Activated T-cell treated with anti-CD3 and anti-CD28 coated beads, Interleukin-2, amount 50 U/mL, for 72 hours (primary cell): ENCODE measurements around the gene PARVB. TPM values are rescaled to one million over a fixed set of nuclear protein-coding genes. Genes with fewer than 3 reads are reported as not detected.
A peak's percentile ranks its signal among the peaks of the same experiment; 100 is the strongest.

Experiments used
- ATAC-seq, 2 donors: fragments of 150-1000 bp; cut with Tn5 transposase; replicated peaks in 1 of 2; 2 replicates each; pipeline ENCODE4 v1.10.0; 2021; ENCODE audit warnings: moderate library complexity in 2 of 2, mild to moderate bottlenecking in 1 of 2
- DNase-seq, 2 donors: peaks; one replicate each; pipeline ENCODE4 v3.0.0; 2021 to 2022; ENCODE audit warnings: mixed read lengths in 1 of 2
- H3K27ac Mint-ChIP-seq: one replicate; pipeline ENCODE4 v1.8.0; 2022; ENCODE audit warnings: mild to moderate bottlenecking, moderate library complexity, mixed read lengths
- H3K27me3 Mint-ChIP-seq: one replicate; pipeline ENCODE4 v1.8.0; 2022; ENCODE audit warnings: low read depth, mixed read lengths
- H3K36me3 Mint-ChIP-seq, 2 donors: one replicate each; pipeline ENCODE4 v1.8.0; 2022; ENCODE audit warnings: mixed read lengths in 2 of 2, mild to moderate bottlenecking in 1 of 2; ENCODE audit not compliant: insufficient read depth in 2 of 2
- H3K4me1 Mint-ChIP-seq: one replicate; pipeline ENCODE4 v1.8.0; 2022; ENCODE audit warnings: low read depth, mixed read lengths
- H3K4me3 Mint-ChIP-seq, 2 donors: one replicate each; pipeline ENCODE4 v1.8.0; 2022; ENCODE audit warnings: mild to moderate bottlenecking in 2 of 2, mixed read lengths in 2 of 2, moderate library complexity in 2 of 2
- H3K9me3 Mint-ChIP-seq, 2 donors: one replicate each; pipeline ENCODE4 v1.8.0; 2022; ENCODE audit warnings: mixed read lengths in 2 of 2
- total RNA-seq, 2 donors: library from RNA; stranded (reverse); gene quantifications; one replicate each; pipeline ENCODE4 v1.2.3, GENCODE V29; 2022

Gene PARVB
- total RNA-seq, 2 donors from 2014 or later: 28.4 to 55.7 TPM

DNA sequence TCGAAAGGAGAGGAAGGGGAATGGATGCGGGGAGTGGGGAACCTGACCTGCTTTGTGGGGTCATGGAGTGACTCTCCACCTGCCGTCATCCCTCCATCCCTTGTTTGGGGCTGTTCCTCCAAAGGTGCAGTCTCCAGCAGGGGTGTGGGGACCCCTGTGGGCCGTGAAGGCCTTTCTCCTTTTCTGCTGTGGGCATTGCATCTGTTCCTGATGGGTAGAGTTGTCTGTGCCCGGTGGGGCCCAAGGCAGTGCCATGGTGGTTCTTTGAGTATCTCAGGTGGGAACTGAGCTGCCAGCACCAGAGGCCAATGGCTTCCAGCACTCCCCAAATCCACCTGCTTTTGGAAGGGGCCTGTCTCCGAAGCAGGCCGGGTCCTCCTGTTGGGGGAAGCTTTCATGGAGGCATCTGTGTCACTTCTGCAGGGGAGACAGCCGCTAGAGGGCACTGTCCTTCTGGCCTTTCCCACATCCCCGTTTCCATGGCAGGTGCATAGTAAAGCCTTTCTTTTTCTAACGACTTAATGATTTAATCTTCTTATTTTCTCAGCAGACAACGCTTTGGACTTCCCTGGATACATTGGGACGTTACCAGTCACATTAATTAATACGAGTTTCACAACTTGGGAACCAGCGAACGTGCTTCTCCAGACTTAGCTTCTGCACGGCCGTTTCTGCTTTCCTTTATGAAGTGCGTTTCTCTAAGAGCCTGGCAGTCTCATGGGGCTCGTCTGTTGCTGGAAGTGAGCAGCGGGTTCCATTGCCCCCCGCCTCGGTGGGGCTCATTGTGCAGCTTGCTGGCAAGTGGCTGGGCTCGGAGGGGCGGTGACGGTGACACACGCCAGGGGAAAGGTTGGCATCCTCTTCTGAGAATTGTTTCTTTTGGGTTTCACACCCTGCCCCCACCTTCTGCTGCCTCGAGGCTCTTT lies 57.1 kb downstream of the PARVB start:
- Mint-ChIP-seq H3K4me1 (no peaks in the 10 kb centered on the region), H3K27me3 (no peaks in the 10 kb centered on the region), H3K27ac (no peak overlapping the region), H3K4me3 (no peak overlapping the region), H3K36me3 (peaks cover 0 to 2% of the 10 kb centered on the region in 2 donors), H3K9me3 (no peaks in the 10 kb centered on the region)
- DNase-seq (peak; percentile 69 to 71), ATAC-seq (peak; percentile 53 to 60)

DNA sequence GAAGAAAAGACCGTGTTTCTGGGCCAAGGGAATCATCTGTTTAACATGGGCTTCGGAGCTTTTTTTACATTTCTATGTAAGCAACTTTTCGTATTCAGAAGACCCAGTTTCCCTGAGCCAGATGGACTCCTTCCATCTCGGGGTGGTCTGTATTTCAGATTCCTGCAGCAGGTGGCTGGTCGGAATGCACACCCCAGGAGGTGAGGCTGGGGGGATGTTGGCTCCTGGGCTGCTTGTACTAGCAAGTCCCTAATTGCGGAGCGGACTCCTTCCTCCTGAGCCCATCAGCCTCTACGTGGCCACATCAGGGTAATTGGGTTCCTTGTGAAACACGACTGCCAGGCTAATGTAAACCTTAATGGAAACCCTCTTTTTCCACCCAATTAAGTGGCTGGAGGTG lies 58.7 kb downstream of the PARVB start:
- no peak for ATAC-seq
- Mint-ChIP-seq H3K4me1 (no peaks in the 10 kb centered on the region), H3K27me3 (no peaks in the 10 kb centered on the region), H3K27ac (no peak overlapping the region), H3K9me3 (no peaks in the 10 kb centered on the region), H3K4me3 (no peak overlapping the region), H3K36me3 (peaks cover 0 to 2% of the 10 kb centered on the region in 2 donors)
- no peak for DNase-seq

DNA sequence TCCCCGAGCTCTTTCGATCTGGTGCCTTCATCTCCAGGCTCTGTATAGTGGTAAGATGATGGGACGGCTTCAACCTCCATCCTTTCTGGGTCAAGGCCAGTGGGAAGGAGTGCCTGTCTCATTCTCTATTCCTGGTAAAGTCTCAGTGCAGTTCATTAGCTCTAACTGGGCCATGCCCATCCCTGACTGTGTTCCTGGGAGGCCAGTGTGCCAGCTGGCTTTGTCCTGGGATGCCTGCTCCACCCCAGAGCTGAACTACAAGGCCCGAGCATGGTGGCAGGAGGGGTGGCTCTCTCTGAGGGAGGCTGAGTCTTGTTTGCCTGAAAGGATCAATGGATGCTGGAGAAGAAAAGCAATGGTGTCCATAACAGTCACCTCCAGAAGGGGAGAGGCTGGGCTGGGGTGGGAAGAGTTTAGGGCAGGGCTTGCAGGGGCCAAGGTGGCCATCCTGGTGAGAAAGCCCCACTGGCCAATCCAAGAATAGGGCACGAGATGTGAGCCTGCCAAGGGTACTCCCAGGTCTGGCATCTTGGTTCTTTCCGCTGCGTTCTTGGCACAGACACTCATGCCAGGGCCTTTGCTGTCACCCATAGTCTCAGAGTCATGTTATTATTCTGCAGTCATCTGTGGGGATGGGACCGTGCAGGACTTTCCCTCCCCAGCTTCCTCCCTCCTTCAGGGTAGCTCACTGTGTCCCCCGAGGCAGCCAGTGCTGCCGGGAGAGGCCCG lies 60.1 kb downstream of the PARVB start:
- no peaks in the 10 kb centered on the region for H3K9me3 Mint-ChIP-seq
- H3K4me1 Mint-ChIP-seq: no peaks in the 10 kb centered on the region
- peaks cover 0 to 2% of the 10 kb centered on the region in 2 donors for H3K36me3 Mint-ChIP-seq
- DNase-seq: no peak
- ATAC-seq: no peak
- no peaks in the 10 kb centered on the region for H3K27me3 Mint-ChIP-seq
- no peak overlapping the region for H3K27ac Mint-ChIP-seq
- H3K4me3 Mint-ChIP-seq: no peak overlapping the region

DNA sequence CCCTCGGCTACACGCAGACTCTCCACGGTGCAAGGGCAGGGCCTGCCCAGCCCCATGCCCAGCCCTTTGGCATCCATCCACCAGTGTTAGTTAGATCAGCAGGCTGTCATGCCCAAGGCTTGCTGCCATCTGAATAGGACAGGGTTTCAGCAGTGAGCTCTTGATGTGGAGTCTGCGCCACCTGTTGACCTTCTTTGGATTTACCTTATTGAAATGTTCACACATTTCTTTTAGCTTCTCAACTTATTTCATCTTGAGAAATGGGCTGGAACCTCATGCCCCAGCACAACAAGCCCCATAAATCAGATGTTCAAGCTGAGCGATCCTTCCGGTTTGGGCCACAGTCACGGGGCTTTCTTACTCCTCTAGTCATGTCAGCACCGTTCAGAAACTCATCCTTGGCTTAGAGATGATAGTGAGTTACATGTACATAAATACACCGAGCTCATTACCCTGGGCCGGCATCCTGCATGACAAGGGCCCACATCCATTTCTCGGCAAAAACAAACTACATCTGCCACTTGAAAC lies 61.7 kb downstream of the PARVB start:
- H3K27ac Mint-ChIP-seq: no peak overlapping the region
- peak; percentile 8 to 15 for DNase-seq

DNA sequence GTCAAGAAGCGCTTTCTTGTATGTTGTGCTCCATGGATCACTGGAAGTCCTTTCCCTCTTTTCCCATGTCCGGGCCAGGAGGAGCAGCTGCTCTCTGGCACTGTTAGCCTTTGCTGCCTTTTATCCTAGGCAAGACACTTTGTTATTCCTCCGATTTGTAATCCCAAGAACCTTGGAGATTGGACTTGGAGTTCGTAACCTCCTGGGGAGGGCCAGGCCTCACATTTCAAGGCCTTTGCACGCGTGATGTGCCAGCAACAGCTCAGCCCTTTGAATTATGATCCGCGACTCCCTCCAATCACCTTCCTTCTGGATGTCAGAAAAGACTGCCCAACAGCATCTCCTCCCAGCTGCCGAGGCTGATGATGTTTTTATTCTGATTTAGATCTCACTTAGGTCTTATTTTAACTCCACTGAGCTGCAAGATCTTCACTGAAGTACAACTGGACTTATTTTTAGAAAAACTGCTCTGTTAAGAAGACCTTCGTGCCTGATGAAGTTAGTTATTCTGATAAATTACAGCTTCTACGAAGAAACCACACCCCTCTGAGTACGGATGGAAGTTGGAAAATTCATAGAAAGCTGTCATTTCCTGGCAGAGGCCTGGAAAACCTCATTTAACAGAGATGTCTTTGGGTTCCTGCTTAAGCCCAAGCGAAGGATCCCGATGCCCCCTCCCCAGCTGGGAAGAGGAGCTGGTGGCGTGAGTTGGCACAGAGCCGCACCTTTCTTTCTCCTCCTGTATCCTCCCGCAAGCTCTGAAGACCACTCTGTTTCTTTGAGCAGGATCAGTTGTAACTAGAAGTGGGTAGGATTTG lies 62.4 kb downstream of the PARVB start:
- Mint-ChIP-seq H3K27me3 (no peaks in the 10 kb centered on the region), H3K4me1 (peaks cover 11% of the 10 kb centered on the region), H3K4me3 (no peak overlapping the region), H3K27ac (no peak overlapping the region), H3K9me3 (no peaks in the 10 kb centered on the region), H3K36me3 (peaks cover 0 to 2% of the 10 kb centered on the region in 2 donors)
- DNase-seq (no peak), ATAC-seq (no peak)

More for the DNA sequence above, 61.7 kb downstream of the PARVB start:
- Mint-ChIP-seq H3K27me3 (no peaks in the 10 kb centered on the region), H3K36me3 (peaks cover 0 to 2% of the 10 kb centered on the region in 2 donors), H3K4me3 (no peak overlapping the region), H3K4me1 (peaks cover 5% of the 10 kb centered on the region), H3K9me3 (no peaks in the 10 kb centered on the region)
- peak; percentile 11 to 53 for ATAC-seq

DNA sequence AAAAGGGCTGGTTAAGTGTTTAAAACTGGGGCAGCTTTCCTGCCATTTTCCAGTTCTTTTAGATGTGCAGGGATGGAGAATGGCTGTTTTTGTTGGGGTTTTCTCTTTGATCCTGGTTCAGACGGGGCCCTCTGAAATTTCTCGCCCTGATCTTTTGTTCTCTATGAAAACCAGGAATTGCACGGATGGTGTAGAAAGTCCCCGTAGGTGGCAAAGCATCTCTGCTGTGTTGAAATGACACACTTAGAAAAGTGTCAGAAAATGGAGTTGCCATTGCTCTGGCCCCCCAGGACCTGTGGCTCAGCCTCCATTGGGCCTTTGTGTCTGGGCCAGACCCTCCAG lies 63.0 kb downstream of the PARVB start:
- Mint-ChIP-seq H3K4me1 (peaks cover 13% of the 10 kb centered on the region), H3K4me3 (no peak overlapping the region), H3K36me3 (peaks cover 0 to 2% of the 10 kb centered on the region in 2 donors), H3K27me3 (no peaks in the 10 kb centered on the region), H3K9me3 (no peaks in the 10 kb centered on the region), H3K27ac (no peak overlapping the region)
- DNase-seq (no peak), ATAC-seq (no peak)

DNA sequence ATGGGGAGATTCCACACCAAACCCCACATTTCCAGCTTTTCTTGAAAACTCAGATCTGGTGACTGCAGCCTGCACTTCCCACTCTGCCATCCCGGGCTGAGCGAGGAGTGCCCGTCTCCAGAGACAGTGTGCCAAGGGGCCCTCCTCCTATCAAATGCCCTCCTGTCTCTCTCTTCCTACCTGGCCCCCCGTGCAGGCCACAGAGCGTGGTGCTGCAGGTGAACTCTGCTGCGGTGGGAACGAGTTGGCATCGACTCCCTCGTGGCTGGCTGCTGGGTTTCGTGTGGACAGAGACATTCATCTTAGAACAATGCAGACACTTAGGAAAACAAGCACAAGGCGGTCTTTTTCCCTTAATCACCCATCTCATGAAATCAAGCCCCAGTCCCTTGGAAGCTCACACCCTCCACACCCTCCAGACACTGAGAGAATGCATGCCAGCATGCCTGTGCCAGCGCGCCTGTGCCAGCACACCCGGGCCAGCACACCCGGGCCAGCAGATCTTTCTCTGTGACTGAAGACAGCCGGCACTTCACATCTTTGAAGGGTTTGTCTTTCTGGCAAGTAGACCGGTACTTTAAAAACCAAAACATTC lies 65.0 kb downstream of the PARVB start:
- Mint-ChIP-seq H3K27ac (no peak overlapping the region), H3K36me3 (peaks cover 0 to 2% of the 10 kb centered on the region in 2 donors), H3K27me3 (no peaks in the 10 kb centered on the region), H3K4me1 (peaks cover 13% of the 10 kb centered on the region), H3K9me3 (no peaks in the 10 kb centered on the region), H3K4me3 (no peak overlapping the region)
- no peak for ATAC-seq
- no peak for DNase-seq

DNA sequence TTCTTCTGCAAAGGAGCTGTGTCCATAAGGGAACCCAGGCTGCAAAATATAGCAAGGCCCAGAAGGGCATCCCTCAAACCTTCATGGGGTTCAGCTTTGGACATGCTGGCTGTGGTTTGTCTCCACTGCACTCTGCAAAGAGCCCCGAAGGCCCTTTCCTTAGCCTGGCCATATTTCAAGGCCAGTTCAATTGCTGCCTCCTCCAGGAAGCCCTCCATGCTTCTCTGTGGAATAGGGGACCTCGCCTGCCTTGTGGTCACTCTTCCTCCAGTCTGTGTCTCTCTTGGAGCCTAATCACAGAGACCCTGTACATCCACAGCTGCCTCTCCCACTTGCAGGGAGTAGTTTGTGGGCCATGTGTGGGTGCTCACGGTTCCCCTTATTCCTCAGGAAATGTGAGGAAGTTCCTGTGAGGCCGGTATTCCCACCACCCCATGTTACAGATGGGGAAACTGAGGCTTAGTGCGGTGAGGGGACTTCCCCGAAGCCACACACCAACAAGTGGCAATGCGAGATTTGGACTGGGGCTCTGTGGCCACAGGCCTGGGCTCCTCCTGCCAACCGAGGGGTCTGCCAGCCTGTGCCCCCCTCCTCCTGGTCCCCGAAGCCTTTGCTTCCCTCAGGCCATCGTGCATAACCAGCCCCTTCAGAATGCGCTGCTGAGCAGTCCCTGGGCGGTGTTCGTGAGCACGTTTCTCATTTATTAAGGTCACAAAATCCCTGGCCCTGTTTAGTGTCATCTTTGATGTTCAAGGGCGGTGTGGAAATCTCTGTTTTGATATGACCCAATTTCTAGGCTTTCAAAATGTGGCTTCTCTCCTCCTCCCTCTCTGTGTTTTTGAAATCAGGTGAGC lies 65.8 kb downstream of the PARVB start:
- ATAC-seq: no peak
- H3K27me3 Mint-ChIP-seq: no peaks in the 10 kb centered on the region
- peaks cover 0 to 2% of the 10 kb centered on the region in 2 donors for H3K36me3 Mint-ChIP-seq
- H3K9me3 Mint-ChIP-seq: no peaks in the 10 kb centered on the region
- peaks cover 13% of the 10 kb centered on the region for H3K4me1 Mint-ChIP-seq
- H3K4me3 Mint-ChIP-seq: no peak overlapping the region
- no peak overlapping the region for H3K27ac Mint-ChIP-seq
- DNase-seq: no peak

DNA sequence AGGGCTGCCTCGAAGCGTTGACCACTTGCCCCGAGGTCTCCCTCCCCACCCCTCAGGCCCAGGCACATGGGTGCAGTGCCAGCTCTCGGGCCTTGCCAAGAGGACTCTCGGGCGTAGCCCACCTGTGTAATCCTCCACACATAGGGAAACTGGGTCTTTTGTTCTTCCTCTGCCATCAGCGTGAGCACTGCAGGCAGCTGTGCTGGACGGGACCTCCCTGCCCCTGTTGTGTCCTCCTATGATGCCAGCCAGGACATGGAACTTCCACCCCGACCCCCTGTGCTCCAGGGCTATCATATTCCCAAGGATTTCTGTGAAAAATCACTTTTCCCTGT lies 66.4 kb downstream of the PARVB start:
- peaks cover 13% of the 10 kb centered on the region for H3K4me1 Mint-ChIP-seq
- H3K36me3 Mint-ChIP-seq: peaks cover 0 to 2% of the 10 kb centered on the region in 2 donors
- no peak overlapping the region for H3K4me3 Mint-ChIP-seq
- no peak overlapping the region for H3K27ac Mint-ChIP-seq
- H3K9me3 Mint-ChIP-seq: no peaks in the 10 kb centered on the region
- ATAC-seq (no peak), DNase-seq (no peak)
- no peaks in the 10 kb centered on the region for H3K27me3 Mint-ChIP-seq

DNA sequence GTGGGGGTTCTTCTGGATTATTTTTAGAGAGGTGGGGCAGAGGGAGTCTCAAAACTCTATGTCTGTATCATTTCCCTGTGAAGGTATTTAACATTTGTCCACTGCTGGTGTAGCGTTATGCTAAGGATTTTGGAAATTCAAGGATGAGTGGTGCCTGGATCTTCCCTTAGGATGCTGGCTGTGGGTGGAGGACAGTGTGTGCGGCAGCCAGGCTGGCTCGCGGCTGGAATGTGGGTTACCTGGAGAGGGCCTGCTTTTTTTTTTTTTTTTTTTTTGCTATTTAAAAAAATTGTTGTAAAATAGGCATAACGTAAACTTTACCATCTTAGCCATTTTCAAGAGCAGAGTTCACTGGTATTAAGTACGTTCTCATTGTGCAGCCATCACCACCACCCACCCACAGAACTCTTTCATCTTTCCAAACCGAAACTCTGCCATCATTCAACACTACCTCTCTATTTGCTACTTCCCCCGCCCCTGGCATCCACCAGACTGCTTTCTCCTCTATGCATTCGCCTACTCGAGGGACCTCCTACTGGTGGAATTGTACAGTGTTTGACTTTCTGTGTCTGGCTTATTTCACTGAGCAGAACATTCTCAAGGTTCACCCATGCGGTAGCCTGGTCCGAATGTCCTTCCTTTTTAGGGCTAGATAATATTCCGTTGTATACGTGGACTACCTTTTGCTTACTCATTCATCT lies 67.1 kb downstream of the PARVB start:
- Mint-ChIP-seq H3K27ac (no peak overlapping the region), H3K4me3 (no peak overlapping the region), H3K9me3 (no peaks in the 10 kb centered on the region), H3K36me3 (no peaks in the 10 kb centered on the region), H3K27me3 (no peaks in the 10 kb centered on the region), H3K4me1 (peaks cover 13% of the 10 kb centered on the region)
- peak; percentile 53 to 69 for ATAC-seq
- DNase-seq: peak; percentile 30 to 39

DNA sequence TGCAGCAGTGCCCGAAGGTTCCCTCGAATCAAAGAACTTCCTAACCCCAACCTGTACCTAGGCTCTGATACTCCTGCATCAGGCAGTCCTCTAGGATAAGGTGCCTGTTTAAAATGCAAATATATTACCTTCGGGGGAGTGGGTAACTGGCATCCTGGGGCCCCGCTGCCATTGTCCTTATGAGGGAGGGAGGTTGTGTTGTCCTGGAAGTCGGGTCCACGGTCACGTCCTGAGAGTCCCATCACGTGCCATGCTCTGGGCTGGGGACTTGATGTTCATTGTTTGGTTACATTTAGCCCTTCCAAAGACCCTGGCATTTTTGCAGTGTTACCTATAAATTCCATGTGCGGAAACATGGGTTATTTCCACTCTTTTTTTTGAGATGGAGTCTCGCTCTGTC lies 67.6 kb downstream of the PARVB start:
- no peaks in the 10 kb centered on the region for H3K27me3 Mint-ChIP-seq
- DNase-seq: no peak
- no peak for ATAC-seq
- no peak overlapping the region for H3K27ac Mint-ChIP-seq
- H3K4me3 Mint-ChIP-seq: no peak overlapping the region
- H3K9me3 Mint-ChIP-seq: no peaks in the 10 kb centered on the region
- H3K4me1 Mint-ChIP-seq: peaks cover 13% of the 10 kb centered on the region
- no peaks in the 10 kb centered on the region for H3K36me3 Mint-ChIP-seq
